Retina (tissue), 1 donor: ENCODE data around the gene IL1RL2.
A peak's percentile ranks its signal among the peaks of the same experiment; 100 is the strongest.

Source experiments
- DNase-seq: peaks from one replicate; pipeline ENCODE4 v3.0.0-alpha.2; 2016

IL1RL2 gene

GRCh38 chr2:102186791-102187495, at the start of gene IL1RL2:
IL1RL2 (plus strand) TSS chr2:102187023; CDS start chr2:102187868, 845 bp downstream.
- DNase-seq = no peak

GRCh38 chr2:102137138-102137537, 49.7 kb upstream of the IL1RL2 start:
- DNase-seq = no peak

- no peak for DNase-seq
These were observed 48.5 kb upstream of the IL1RL2 start for GRCh38 chr2:102138331-102138730.

- no peak for DNase-seq
These were observed 47.0 kb upstream of the IL1RL2 start for GRCh38 chr2:102139851-102140250.

GRCh38 chr2:102140377-102140776, 46.4 kb upstream of the IL1RL2 start:
- DNase-seq = no peak

GRCh38 chr2:102141011-102141943, 45.5 kb upstream of the IL1RL2 start:
- no peak for DNase-seq

- peak; percentile 69 for DNase-seq
These were observed 44.6 kb upstream of the IL1RL2 start, which contains the start of gene IL1R1 for GRCh38 chr2:102141970-102142828. IL1R1 (plus strand) TSS chr2:102142746; CDS start chr2:102157725, 14,979 bp downstream.

GRCh38 chr2:102142829-102143449, 43.9 kb upstream of the IL1RL2 start:
- DNase-seq = peak; percentile 63

GRCh38 chr2:102143450-102143985, 43.3 kb upstream of the IL1RL2 start:
- DNase-seq = peak; percentile 18

- DNase-seq = no peak
These were observed 42.7 kb upstream of the IL1RL2 start for GRCh38 chr2:102144128-102144527.

GRCh38 chr2:102145107-102145506, 41.7 kb upstream of the IL1RL2 start:
- no peak for DNase-seq

- DNase-seq = no peak
These were observed 40.9 kb upstream of the IL1RL2 start for GRCh38 chr2:102145934-102146333.

GRCh38 chr2:102147935-102148334, 38.9 kb upstream of the IL1RL2 start:
- no peak for DNase-seq

- DNase-seq = no peak
These were observed 37.6 kb upstream of the IL1RL2 start for GRCh38 chr2:102149243-102149642.

GRCh38 chr2:102149644-102150455, 37.0 kb upstream of the IL1RL2 start:
- DNase-seq = no peak

GRCh38 chr2:102154364-102154763, 32.5 kb upstream of the IL1RL2 start:
- DNase-seq = no peak

GRCh38 chr2:102154946-102155702, 31.7 kb upstream of the IL1RL2 start:
- DNase-seq = no peak

GRCh38 chr2:102155703-102156515, 30.9 kb upstream of the IL1RL2 start:
- DNase-seq = no peak

GRCh38 chr2:102158011-102158755, 28.6 kb upstream of the IL1RL2 start:
- no peak for DNase-seq
